GM21786 (cell line): ENCODE data around the gene BEX3.
"Not testable (repeated sequence)": the region's sequence is repeated elsewhere in the genome, so short reads cannot be mapped to it uniquely, and the experiment has no call there.

ENCODE experiments used
- ATAC-seq: cut with Tn5 transposase; IDR thresholded peaks from one replicate; pipeline ENCODE4 v1.9.1; 2021; ENCODE audit not compliant: unreplicated experiment

The BEX3 gene

DNA sequence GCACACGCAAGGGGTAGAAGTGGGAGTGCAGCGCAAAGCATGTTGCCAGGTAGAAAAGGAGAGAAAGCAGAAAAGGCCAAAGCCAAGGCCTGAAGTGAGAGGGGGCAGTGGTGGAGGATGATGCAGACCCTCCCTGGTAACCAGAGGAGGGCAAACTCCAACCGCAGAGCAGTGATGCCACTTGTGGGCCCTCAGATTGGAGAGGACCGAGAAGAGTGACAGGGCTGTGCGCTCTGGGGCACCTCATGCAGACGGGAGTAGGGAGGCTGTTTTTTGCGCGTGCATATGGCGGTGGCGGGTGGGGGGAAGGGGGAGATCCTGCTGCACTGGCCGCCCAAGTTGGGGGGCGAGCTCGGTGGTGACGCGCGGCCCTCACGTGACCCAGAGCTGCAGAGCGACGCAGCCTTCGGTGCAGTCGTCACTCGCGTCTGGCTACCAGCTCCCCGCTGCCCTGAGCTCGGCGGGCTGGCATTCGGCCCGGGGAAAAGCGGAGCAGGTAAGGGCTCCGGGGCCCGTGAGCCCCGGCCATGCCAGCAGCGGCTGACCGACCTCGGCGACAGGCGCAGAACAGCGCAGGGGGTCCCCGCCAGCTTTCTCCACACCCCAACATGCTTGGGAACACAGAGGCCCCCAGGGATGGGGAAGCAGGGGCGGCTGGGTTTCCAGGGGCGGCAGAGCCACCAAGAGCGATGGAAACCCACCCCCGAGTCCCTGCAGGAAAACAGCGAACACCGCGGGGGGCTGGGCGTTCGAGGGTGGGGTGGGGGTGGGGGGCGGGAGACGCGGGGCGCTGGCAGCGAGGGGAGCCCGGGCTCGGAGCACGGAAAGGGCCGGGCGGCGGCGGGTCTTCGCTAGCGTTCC lies at the start of gene BEX3:
Gene BEX3, plus strand, starts transcription at position 421 of the 861 bp plus-strand sequence. CDS start 984 bp downstream, outside the sequence.
- ATAC-seq = peak; percentile 51

- ATAC-seq = no peak
Measured at GRCh38 chrX:103329991-103330390, 46.3 kb upstream of the BEX3 start, which contains the start of gene TCEAL7. TCEAL7 (plus strand) TSS chrX:103330239; CDS start chrX:103331404, 1,165 bp downstream.

- no peak for ATAC-seq
Measured at GRCh38 chrX:103330681-103331288, 45.6 kb upstream of the BEX3 start.

GRCh38 chrX:103338663-103339062 lies 37.7 kb upstream of the BEX3 start:
- ATAC-seq = no peak

- peak; percentile 58 for ATAC-seq
Measured at GRCh38 chrX:103343105-103343504, 33.2 kb upstream of the BEX3 start.

GRCh38 chrX:103344606-103345005 lies 31.7 kb upstream of the BEX3 start:
- ATAC-seq = no peak

- ATAC-seq = no peak
Measured at GRCh38 chrX:103347682-103348397, 28.5 kb upstream of the BEX3 start.

GRCh38 chrX:103356130-103356798 lies 20.1 kb upstream of the BEX3 start, which contains the start of gene TCEAL9:
TCEAL9 (plus strand) TSS chrX:103356506; CDS start chrX:103357685, 1,179 bp downstream.
- ATAC-seq = no peak

DNA sequence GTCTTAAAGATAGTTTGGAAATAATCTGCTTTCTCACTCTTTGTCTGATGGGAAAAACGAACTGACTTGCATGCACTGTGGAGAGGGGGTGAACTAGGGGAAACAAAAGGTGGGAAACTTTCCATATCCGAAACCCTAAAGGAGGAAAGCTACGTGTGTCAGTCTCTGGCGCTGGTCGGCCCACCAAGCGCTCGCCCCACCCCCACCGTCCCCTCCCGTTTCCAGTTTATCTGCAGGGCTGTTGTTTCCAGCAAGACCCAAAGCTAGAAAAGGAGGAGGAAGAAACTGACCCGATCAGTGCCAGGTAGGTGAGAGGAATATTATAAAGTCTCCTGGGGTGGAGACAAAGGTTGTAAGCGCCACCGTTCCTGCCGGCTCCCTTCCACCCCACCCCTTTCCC lies 19.5 kb upstream of the BEX3 start:
- no peak for ATAC-seq

DNA sequence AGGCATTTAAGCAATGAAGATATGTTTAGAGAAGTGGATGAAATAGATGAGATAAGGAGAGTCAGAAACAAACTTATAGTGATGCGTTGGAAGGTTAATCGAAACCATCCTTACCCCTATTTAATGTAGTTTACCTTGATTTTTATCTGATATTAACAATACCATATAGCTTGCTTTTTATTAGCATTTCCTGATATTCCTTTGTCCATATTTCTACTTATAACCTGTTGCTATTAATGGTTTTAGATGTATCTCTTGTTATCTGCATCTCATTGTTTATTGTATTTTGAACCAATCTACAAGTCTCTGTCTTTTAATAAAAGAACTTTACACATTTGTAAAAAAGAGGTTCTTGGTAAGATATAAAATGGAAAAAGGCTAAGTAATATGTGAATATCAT lies 18.5 kb upstream of the BEX3 start:
- no peak for ATAC-seq

- not testable (repeated sequence) for ATAC-seq
Measured at GRCh38 chrX:103359605-103360004, 16.7 kb upstream of the BEX3 start.

DNA sequence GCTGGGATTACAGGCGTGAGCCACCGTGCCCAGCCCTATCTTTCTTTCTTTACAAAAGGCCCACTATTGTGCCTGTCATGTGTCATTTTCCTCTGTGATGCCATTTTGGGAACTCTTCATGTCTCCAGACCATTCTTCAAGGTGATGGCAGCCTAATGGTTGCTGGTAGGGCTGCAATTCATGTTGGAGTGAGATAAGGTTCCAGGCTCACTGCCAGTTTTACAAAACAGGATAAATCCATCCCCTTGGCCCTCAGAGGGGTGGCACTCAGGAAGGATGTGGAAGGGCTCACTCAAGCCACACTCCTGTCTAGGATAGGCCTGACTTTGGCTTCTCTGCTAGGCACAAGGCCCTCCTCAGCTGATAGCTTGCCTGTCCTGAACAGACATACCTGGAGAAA lies 16.2 kb upstream of the BEX3 start:
- ATAC-seq = no peak

- ATAC-seq = no peak
Measured at GRCh38 chrX:103360916-103361315, 15.4 kb upstream of the BEX3 start.

- ATAC-seq = no peak
Measured at GRCh38 chrX:103361798-103362197, 14.5 kb upstream of the BEX3 start.

GRCh38 chrX:103362474-103362873 lies 13.9 kb upstream of the BEX3 start:
- ATAC-seq = no peak

DNA sequence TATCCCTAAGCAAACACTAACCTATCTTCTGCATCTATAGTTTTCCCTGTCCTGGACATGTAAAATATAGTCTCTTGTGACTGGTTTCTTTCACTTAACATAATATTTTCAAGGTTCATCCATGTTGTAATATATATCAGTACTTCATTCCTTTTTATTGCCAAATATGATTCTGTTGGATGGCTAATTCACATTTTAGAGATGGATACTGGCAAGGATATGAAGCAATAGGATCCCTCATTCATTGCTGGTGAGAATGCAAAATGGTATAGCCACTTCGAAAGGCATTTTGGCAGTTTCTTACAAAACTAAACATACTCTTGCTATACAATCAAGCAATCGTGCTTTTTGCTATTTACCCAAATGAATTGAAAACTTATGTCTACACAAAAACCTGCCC lies 13.3 kb upstream of the BEX3 start:
- no peak for ATAC-seq

GRCh38 chrX:103367502-103367901 lies 8.8 kb upstream of the BEX3 start:
- ATAC-seq = no peak

GRCh38 chrX:103369479-103369878 lies 6.9 kb upstream of the BEX3 start:
- ATAC-seq = no peak

GRCh38 chrX:103372886-103373285 lies 3.5 kb upstream of the BEX3 start:
- ATAC-seq = no peak

GRCh38 chrX:103373581-103373980 lies 2.8 kb upstream of the BEX3 start:
- ATAC-seq = no peak

GRCh38 chrX:103376979-103377324 lies 614 bp downstream of the BEX3 start:
- peak; percentile 28 for ATAC-seq
